8988T (cell line): ENCODE results near the gene FCHSD1.
A peak's percentile ranks its signal among the peaks of the same experiment; 100 is the strongest.

Experiments
- DNase-seq: peaks from one replicate; pipeline ENCODE4 v3.0.0; 2011

The FCHSD1 gene

DNA sequence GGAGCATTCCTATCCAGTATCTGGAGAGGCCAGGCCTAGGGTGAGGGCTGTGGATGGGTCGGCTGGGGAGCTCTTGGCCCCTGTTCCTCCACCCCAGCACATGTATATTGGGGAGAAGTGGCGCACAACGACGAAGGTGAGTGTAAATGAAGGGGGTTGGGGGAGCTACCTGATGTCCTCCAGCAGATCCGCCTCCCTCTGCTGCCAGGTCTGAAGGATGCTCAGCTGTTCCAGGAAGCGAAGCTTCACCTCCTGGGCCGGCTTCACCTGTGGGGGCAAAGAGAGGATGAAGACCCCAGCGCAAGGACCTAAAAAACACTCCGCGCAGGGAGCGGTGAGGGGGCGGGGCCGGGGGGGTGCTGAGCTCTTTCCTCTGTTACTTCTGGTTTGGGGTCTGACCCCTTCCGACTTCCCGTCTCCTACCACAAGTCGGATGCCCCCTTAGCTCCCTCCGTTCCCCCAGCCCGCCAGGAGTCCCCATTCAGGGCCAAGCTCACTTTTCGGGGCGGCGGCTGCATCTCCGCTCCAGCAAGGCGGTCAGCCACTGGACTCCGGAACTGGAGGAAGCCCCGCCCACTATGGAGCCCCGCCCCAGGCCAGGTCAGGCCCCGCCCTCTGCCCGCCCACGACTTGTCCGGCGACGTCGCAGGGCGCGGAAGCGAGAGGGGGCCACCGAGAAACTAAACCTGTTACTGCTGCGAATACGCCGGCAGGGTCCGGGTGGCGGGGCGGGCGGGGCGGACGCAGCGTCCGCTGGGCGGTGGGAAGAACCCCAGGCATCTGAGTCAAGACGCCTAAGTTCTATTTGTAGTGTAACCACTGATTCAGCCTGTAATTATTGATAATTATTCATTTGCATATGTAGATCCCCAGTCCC lies at the start of gene FCHSD1:
Gene FCHSD1 (minus strand): TSS at position 568 of the 877 bp plus-strand sequence. CDS start 50 bp downstream, at position 518.
- peak; percentile 97 for DNase-seq

DNA sequence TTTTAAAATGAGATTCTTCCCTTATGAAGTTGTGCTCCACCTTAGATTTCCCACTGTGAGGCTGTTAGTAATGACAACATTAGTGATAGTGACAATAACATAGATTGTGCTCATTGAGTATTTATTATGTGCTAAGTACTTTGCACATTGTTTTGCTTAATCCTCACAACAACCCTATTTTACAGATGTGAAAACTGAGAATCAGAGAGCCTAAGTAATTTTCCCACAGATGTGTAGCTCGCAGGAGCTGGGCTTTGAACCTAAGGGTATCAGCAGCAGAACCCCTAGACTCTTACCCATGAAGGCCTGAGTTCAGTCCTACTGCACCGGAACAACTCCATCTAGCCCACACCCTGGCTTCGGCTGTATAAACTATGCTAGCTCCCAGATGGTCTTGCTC lies 46.4 kb upstream of the FCHSD1 start:
- no peak for DNase-seq

DNA sequence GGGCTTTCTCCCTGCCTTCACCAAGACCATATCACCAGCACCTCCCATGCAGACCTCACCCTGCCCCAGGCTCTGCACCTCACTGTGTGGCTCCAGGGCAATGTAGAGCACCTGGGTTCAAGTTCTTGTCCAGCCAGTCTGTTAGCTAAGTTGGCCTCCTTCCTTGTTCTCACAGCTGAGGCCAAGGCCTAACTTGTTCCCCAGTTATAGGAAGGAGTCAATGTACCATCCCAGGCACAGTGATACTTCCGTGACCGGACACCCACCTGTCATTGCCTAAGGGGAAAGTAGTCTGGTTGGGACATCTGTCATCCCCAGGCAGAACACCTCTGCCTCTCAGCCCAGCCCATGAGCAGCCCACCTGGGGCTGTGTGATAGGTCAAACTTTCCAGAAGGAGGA lies 45.2 kb upstream of the FCHSD1 start:
- no peak for DNase-seq

DNA sequence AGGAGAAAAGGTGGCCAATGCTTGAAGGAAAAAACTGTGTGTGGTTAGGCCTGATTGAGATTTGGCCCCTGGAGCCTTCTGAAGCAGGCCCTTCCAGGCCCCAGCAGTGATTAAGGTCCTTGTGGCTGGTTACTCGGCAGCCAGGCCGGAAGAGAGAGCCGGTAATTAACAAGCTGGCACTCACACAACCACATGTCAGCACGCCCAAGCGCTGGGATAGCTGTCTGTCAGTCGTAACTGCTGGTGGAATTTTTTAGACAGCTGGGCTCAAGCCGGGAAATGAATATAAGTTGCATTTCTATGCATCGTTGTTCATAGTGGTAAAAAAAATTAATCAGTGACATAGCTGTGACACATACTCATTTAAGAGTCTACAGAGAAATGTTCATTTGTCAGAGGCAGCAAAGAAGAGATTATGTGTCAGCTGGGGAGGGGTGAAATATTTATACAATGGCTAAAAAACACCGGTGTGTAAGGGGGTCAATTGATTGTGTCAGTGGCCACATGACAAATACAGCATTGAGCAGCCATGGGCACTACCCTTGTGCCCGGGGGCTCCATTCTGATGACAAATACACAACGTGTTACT lies 44.5 kb upstream of the FCHSD1 start:
- DNase-seq = no peak

DNA sequence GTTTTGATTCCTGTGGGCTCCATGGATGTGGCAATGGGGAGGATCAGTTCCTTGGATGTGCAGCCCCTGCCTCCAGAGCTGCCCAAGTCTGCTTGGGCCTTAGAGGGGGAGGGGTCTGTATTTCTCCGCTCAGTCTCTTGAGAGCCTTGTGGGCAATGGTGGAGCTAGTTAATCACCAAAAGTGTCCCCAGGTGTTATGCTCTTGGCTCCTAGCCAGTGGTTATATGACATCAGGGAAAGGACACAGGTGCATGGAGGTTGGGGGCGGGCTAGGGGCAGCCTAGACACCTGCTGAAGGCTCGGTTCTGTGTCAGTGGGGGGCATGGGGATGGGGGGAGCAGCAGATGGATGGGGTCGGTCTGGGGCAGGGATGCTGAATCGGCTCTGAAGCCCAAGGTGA lies 43.3 kb upstream of the FCHSD1 start:
- DNase-seq = no peak

DNA sequence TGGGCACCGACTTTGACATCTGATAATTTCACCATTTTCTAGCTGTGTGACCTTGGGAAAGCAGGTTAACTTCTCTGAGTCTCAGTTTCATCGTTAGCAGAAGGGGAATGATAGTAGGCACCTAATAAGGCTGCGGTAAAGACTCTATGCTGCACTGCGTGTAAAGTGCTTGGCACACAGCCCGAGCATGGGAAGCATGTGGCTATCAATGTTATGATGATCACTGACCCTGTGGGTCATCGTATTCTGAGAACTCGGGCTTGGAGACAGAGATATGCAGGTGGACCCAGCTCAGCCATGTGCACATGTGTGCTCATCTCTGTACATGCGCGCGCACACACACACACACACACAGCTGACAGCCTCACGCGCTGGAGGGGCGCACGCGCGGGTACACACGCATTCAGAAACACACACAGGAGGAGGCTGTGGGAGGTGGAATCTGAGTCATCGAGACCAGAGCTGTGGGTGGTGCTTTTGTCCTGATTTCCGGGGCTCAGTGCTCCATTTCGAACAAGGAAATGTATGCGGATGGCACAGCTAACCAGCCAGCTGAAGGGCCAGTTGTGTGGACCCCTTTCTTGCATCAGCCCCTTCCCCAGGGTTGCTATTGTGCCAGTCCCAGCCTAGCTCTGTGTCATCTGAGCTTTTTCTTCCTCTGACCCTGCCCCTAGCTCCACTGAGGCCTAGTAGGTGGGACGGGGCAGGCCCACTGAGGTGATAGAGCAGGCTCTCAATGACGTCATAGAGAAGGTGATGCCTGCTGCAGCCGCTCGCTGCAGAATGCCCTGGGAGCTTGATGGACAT lies 41.9 kb upstream of the FCHSD1 start:
- DNase-seq = no peak

DNA sequence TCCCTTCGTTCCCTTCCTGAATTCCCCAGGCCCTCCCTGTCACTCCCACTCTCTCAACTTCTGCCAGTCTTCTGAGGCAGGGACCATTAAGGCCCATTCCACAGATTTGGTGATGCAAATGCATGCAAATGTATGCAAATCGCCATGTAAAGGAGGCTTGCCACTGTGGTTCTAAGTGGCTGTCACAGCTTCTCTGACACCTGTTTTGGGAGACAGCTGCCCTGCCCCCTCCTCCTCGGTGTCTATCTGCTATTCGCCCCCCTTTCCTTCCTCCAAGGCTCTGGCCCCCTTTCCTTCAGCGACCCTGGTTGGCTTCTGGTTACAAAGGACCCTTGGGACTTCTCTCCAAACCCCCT lies 41.3 kb upstream of the FCHSD1 start:
- no peak for DNase-seq

DNA sequence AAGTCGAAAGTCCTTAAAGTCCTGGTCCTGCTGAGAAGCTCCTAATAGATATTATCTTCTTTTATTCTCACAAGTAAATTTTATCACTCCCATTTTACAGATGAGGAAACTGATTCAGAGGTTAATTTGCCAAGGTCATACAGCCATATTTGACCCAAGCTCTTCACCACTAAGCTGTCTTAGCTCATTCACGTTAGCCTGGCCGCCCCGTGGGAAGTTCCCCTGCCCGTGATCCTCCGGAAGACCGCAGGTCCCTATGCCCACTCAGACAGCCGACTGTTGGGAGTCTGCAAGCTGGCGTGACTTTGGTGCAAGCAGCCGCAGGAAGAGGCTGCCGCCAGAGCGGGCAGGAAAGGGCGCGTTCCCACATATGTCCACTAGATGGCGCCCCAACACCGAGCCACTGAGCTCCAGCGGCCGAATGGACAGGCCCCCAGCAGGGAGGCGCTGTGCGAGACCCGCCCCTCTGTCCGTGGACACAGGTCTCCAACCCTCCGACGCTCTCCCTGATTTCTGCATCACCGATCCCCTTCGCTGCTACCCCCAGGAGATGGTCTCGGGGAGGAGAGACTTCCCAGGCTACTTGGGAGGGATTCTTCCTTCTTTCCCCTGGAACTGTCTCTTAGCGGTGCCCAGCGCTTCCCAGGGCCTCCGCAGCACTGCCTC lies 40.8 kb upstream of the FCHSD1 start:
- DNase-seq = peak; percentile 72

DNA sequence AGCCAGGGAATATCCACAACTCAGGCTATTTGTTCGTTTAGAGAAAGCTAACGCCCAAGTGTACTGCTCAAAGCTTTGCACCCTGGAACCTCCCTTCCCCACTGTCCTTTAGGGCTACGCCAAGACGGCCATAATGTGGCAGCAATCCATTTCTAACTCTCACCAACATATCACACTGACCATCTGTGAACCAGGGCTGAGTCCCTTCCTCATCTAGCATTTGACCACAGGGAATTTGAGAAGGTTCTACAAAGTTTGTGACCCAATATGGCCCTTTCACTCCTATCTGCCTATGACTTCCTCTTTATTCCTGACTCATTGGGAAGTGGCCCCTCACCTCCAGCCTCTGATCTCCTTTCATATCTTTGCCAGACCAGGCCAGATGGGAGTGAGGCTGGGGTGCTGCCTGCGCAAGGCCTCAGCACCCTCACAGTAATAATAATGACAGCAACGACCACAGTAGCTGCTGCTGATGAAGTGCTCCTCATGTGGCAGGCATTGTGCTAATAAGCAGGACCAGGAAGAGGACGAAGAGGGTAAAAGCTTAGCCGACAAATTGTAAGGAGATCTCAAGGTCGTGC lies 40.2 kb upstream of the FCHSD1 start:
- no peak for DNase-seq

DNA sequence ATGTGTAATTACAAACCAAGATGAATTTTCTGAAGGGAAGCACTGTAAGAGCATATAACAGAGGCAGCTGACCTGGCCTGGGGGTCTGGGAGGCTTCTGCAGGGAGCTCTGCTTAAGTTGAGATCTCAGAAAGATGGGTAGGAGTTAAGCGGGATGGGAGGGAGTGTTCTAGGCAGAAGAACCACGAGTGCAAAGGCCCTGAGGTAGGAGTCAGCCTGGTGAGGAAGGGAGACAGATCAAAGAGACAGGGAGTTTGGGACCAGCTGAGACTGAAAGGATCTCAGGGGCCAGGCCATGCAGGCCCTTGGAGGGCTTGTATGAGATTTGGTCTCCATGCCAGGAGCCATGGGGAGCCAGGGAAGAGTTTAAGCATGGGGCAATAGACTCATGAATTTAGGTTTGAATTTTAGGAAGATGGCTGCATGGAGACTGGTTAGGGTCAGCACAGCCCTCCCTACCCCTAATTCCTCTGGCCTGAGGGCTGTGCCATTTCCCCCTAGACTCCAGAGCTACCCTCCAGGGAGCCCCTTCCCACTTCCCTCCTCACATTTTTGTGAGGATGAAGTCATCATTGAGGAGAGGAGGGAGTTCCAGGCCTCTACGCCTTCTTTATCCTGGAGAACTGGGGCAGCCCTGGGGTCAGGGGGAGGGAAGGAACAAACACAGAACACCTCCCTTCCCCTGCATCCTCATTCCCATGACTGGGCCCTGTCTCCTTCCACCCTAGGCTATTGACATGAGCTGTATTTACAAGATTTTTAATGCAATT lies 35.6 kb upstream of the FCHSD1 start:
- no peak for DNase-seq

DNA sequence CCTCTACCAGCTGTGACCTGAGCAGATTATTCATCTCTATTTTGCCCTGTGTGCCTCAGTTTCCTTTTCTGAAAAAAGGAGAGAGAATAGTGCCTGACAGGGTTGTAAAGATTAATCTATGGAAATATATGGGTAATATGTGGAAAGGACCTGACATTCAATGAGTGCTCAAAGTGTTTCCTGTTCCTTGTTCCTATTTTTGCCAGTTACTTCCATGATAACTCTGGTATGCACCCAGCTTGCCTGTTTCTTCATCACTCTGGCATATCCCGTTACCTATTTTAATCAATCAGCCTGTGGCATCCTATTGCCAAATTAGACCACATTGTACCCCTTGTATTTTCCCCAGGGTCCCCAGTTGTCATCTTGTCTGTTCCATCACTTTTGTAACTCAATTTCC lies 34.4 kb upstream of the FCHSD1 start:
- DNase-seq = no peak

DNA sequence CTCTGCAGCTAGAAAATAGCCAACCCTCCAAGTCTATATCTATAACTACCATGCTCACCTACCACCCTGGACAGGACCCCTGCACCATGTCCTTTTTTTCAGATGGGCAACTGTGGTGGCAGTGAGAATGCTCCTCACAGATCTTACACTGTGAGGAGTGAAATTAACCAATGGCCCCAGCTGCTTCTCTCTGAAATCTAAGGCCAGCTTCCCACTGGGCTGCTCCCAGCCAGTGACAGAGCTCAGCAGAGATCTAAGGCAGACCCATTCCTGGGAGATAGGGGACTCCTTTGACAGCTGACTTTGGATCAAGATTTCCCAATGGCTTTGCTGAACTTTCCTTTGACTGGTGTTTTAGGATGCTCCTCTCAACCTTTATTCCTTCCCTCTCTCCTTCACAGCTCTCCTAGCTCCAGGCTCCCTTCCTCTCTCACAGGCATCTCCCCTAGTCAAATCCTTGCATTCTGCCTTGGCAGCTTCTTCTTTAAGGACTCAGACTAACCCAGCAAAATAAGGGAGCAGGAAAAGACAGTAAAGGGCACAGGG lies 32.5 kb upstream of the FCHSD1 start:
- no peak for DNase-seq

DNA sequence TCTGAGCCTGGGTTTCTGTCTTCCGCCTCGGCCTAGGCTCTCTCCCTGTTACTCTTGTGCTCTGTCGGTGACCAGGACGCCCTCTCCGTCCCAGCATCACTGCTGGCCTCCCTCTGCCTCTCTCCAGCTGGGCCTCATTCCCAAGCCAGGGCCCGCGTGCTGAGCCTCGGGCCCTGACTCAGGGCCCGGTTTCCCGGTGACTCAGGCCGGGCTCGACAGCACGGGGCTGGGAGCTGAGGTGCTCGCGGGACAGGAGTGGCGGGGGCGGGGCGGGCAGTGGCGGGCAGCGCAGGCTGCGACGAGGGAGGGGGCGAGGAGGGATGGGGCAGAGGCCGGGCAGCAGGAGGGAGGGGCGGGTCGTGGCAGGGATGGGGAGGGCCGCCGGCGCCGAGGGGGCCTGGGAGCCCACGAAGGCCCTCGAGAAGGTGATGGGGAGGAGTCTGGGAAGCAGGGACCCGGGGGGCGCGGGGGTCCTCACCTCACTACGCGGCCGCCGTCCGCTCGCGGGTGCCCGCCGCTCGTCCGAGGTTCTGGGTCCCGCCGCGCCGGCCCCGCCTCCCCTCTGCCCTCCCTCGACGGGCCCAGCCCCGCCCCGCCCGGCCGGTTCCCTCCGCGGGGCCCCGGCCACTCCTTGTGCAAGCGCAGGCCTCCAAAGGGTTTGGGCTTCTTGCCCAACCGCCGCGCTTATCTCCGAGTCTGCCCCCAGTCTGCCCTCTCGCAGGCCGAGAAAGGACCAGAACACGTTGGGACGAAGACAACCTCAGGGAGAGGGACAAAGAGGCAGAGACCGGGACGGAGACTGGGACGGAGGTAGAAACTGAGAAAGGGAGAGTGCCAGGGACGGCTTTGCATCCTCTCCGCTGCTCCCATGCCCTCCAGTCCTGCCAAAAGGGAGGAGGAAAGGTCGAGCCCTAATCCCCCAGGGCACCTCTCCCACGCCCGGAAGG lies 30.8 kb upstream of the FCHSD1 start, which contains the start of gene ARAP3:
Gene ARAP3 (minus strand): TSS at position 536 of the 947 bp plus-strand sequence. CDS start 1,744 bp downstream, outside the sequence.
- peak; percentile 68 for DNase-seq

DNA sequence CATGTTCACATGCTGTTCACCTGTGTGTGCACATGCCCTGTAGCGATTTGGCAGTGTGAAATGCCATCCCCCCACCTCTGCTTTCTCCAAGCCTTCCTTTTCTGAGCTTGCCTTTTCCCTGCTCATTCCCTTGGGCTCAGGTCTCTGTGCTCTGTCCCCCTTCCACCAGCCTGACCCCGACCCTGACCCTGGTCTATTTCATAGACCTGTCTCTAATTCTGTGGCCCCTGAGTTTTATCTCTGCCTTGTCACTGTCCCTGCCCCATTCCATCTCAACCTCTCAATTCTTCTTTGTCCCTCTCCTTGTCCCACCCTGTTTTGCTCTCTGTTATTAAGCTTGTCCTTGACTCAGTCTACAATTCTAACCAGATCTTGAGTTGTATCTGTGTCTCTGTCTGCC lies 30.1 kb upstream of the FCHSD1 start:
- DNase-seq = no peak

DNA sequence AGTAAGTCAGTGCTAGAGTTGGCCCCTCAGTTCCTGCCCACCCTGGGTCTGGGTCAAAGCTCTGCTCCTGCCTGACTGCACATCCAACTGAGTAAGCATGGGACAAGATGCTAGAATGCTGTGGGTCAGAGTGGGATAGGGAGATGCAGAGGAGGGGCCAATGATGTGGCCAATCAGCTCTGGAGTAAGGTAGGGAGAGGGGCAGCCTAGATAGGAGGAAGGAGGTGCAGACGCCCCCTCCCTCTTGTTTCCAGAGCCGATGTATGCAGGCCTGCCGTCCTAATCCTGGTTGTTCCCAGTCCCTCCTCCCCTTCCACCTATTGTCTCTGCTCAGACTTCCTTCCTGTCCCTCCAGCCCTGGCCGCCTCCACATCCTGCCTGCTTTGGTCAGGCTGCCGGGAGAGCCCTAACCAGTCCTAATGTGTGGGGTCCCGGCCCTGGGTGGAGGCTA lies 29.6 kb upstream of the FCHSD1 start:
- DNase-seq = no peak

DNA sequence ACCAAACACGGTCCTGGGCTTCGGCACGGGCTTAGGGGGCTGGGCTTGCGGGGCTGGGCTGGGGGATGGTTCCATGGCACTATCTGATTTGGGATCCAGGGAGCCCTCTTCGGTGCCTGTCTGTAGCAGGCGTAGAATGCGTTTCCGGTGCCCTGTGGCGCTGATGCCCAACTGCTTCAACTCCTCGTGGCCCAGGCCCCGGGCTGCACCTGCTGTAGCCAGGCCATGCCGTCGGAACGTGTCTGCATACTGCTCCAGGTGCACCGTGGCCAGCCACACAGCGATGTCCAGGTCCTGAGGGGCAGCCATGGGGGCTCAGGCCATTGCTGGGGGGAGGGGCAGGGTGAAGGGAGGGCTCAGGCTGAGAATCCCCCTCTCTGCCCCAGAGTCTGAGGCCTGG lies 29.0 kb upstream of the FCHSD1 start:
- DNase-seq = no peak

DNA sequence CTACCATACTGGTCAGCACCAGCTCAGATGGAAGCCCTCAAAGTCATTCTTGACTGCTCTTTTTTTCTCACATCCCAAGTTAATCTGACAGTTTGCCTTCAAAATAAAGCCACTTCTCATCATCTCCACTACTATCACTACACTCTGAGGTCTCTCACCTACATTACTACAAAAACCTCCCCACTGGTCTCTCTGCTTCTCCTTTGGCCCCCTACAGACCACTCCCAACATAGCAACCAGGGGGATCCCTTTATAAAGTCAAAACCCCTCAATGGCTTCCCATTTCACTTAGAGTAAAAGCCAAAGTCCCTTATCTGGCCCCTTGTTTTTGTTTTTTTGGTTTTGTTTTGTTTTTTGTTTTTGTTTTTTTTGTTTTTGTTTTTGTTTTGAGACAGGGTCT lies 26.2 kb upstream of the FCHSD1 start:
- peak; percentile 60 for DNase-seq

DNA sequence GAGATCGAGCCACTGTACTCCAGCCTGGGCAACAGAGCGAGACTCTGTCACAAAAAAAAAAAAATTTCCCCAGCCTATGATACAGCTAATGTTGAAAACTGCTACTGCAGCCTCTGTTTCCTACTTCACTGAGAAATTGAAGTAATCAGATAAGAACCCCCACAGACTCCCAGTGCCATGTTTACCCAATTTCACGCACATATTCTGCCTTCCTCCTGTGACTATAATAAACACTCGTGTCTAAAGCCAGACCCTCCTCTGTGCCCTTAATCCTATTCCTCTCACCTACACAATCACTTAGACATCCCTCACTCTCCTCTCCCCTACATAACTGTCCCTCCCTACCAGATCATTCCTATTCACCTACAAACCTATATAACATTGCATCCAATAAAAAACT lies 24.5 kb upstream of the FCHSD1 start:
- no peak for DNase-seq

DNA sequence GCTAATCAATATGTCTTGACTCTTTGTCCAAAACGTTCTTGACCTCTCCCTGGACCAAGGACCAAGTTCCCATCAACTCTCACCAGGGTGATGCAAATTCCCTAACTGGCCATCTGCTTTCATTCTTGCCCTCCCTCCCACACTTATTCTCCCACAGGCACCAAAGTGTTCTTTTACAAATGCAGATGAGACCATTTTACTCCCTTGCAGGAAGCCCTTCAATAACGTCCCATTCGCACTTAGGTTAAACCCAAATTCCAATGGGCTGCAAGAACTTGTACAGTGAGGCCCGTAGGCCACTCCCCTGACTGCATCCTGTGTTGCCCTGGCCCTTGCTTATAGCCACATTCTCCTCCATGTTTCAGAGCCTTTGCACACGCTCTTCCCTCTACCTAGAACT lies 23.5 kb upstream of the FCHSD1 start:
- no peak for DNase-seq
